ENCODE measurements around the gene CRABP1.

GRCh38 chr15:78319588-78319987 lies 20.6 kb upstream of the CRABP1 start:
- TF ChIP-seq CTCF (conservative IDR thresholded peaks at IDR 0.05; ENCODE audit: low read length) (no peak), EZH2phosphoT487 (IDR thresholded peaks at IDR 0.05; ENCODE audit: borderline replicate concordance, low read depth, low read length) (no peak)

All from OCI-LY7 (cell line).